Upper lobe of left lung (tissue), 6 donors: ENCODE results near the gene GGTA1. TPM values are rescaled to one million over a fixed set of nuclear protein-coding genes. Genes with fewer than 3 reads are reported as not detected.

Experiments
- ATAC-seq, 2 donors: fragments of 200-7000 bp; cut with Tn5 transposase; one replicate each; pipeline ENCODE4 v1.9.1; 2022; ENCODE audit warnings: mild to moderate bottlenecking in 2 of 2, moderate library complexity in 2 of 2; ENCODE audit not compliant: low FRiP score in 2 of 2
- DNase-seq, 2 donors: peaks; one replicate each; pipeline ENCODE4 v3.0.0-alpha.2; 2019 to 2020
- H3K27ac ChIP-seq, 4 donors: fragments of 200-600 bp; sonication (generic); one replicate each; pipeline ENCODE4 v1.5.1; 2016 to 2019
- H3K27me3 ChIP-seq, 4 donors: fragments of 200-600 bp; sonication (generic); one replicate each; pipeline ENCODE4 v1.5.1; 2017 to 2019
- H3K36me3 ChIP-seq, 4 donors: fragments of 200-600 bp; sonication (generic); one replicate each; pipeline ENCODE4 v1.5.1; 2016 to 2019
- H3K4me1 ChIP-seq, 4 donors: fragments of 200-600 bp; sonication (generic); one replicate each; pipeline ENCODE4 v1.5.1; 2018 to 2019
- H3K4me3 ChIP-seq, 4 donors: fragments of 200-600 bp; sonication (generic); one replicate each; pipeline ENCODE4 v1.5.1; 2017 to 2019; ENCODE audit warnings: mild to moderate bottlenecking in 2 of 4, moderate library complexity in 1 of 4
- H3K9me3 ChIP-seq, 4 donors: fragments of 200-600 bp; sonication (generic); one replicate each; pipeline ENCODE4 v1.5.1; 2018 to 2019
- CTCF ChIP-seq, 6 experiments: fragments of 450-650 bp in 4 of 6; fragments of 200-600 bp in 2 of 6; sonication (generic) in 2 of 6; IDR thresholded peaks; one replicate each; pipeline ENCODE4 v1.5.1; 2016 to 2019; ENCODE audit warnings: antibody characterized with exemption in 6 of 6
- EP300 ChIP-seq, 4 donors: sonication (generic); formaldehyde crosslinking; IDR thresholded peaks; one replicate each; pipeline ENCODE4 v1.5.1; 2017; ENCODE audit warnings: antibody characterized with exemption in 4 of 4, control low read depth in 2 of 4
- POLR2A ChIP-seq, 4 donors: fragments of 450-650 bp; IDR thresholded peaks; one replicate each; pipeline ENCODE4 v1.5.1; 2016 to 2017; ENCODE audit warnings: antibody characterized with exemption in 4 of 4, mild to moderate bottlenecking in 2 of 4
- POLR2AphosphoS5 ChIP-seq, 2 donors: sonication (generic); formaldehyde crosslinking; IDR thresholded peaks; one replicate each; pipeline ENCODE4 v1.5.1; 2017; ENCODE audit warnings: antibody characterized with exemption in 2 of 2
- WGBS, 2 donors: methylation state at CpG; one replicate each; pipeline ENCODE4 v1.1.5; 2017 to 2018; 5-methylcytosine and 5-hydroxymethylcytosine counted together
- total RNA-seq, 6 donors: library from RNA; depleted of rRNA in 4 of 6; stranded (reverse); fragments of >200 nt in 4 of 6; gene quantifications; one replicate each; pipeline versions ENCODE4 v1.1.0 to v1.2.1, GENCODE V29; 2016 to 2021
- donor health status: DM: no; HTN: no; CAD: no; lungs with moderate emphysema.
- donor health status: DM: no; HTN: yes; CAD: no; lungs with severe emphysema.

GGTA1 gene
- total RNA-seq, 6 donors from 2014 or later = 6.3 to 12.3 (median 8.1) TPM

GRCh38 chr9:121494192-121494591, 5.5 kb downstream of the GGTA1 start:
- WGBS, 2 donors = 46 to 58% methylated on average over 3 of the region's 3 CpGs
- TF ChIP-seq POLR2A (IDR thresholded peaks at IDR 0.05) = no peak
- TF ChIP-seq EP300 (IDR thresholded peaks at IDR 0.05) = no peak
- no peak for TF ChIP-seq POLR2AphosphoS5 (IDR thresholded peaks at IDR 0.05)
- no peak for TF ChIP-seq CTCF (IDR thresholded peaks at IDR 0.05)
- H3K36me3 ChIP-seq = no peaks in the 10 kb centered on the region
- ATAC-seq = peak in 1 of 2 donors; percentile 15
- no peak overlapping the region for H3K27ac ChIP-seq
- no peaks in the 10 kb centered on the region for H3K9me3 ChIP-seq
- peaks cover 9 to 15% (median 12%) of the 10 kb centered on the region in 4 donors for H3K4me1 ChIP-seq
- H3K4me3 ChIP-seq = no peak overlapping the region
- H3K27me3 ChIP-seq = no peaks in the 10 kb centered on the region
- no peak for DNase-seq

- Histone ChIP-seq H3K27me3 (no peaks in the 10 kb centered on the region), H3K4me1 (peaks cover 0 to 6% (median 2%) of the 10 kb centered on the region in 4 donors), H3K9me3 (no peaks in the 10 kb centered on the region), H3K27ac (no peak overlapping the region), H3K4me3 (no peak overlapping the region), H3K36me3 (no peaks in the 10 kb centered on the region)
- ATAC-seq (no peak), DNase-seq (no peak)
- TF ChIP-seq POLR2AphosphoS5 (IDR thresholded peaks at IDR 0.05) (no peak), EP300 (IDR thresholded peaks at IDR 0.05) (no peak), CTCF (IDR thresholded peaks at IDR 0.05) (no peak), POLR2A (IDR thresholded peaks at IDR 0.05) (no peak)
- 74 to 83% methylated on average over 3 to 5 of the region's 5 CpGs for WGBS, 2 donors
Observed at GRCh38 chr9:121491111-121491510, 8.5 kb downstream of the GGTA1 start.

GRCh38 chr9:121489344-121489743, 10.3 kb downstream of the GGTA1 start:
- no peak overlapping the region for H3K27ac ChIP-seq
- H3K4me3 ChIP-seq = no peak overlapping the region
- H3K27me3 ChIP-seq = no peaks in the 10 kb centered on the region
- 73 to 88% methylated on average over 2 of the region's 2 CpGs for WGBS, 2 donors
- DNase-seq (no peak), ATAC-seq (no peak)
- TF ChIP-seq POLR2A (IDR thresholded peaks at IDR 0.05) (no peak), EP300 (IDR thresholded peaks at IDR 0.05) (no peak), CTCF (IDR thresholded peaks at IDR 0.05) (no peak), POLR2AphosphoS5 (IDR thresholded peaks at IDR 0.05) (no peak)
- H3K9me3 ChIP-seq = no peaks in the 10 kb centered on the region
- no peaks in the 10 kb centered on the region for H3K36me3 ChIP-seq
- peaks cover 0 to 6% (median 5%) of the 10 kb centered on the region in 4 donors for H3K4me1 ChIP-seq

GRCh38 chr9:121486043-121486442, 13.6 kb downstream of the GGTA1 start:
- H3K4me1 ChIP-seq = peaks cover 0 to 6% (median 5%) of the 10 kb centered on the region in 4 donors
- TF ChIP-seq POLR2AphosphoS5 (IDR thresholded peaks at IDR 0.05) = no peak
- no peak for TF ChIP-seq EP300 (IDR thresholded peaks at IDR 0.05)
- TF ChIP-seq POLR2A (IDR thresholded peaks at IDR 0.05) = no peak
- no peak for TF ChIP-seq CTCF (IDR thresholded peaks at IDR 0.05)
- peak; percentile 37 to 55 for ATAC-seq
- H3K9me3 ChIP-seq = no peaks in the 10 kb centered on the region
- H3K4me3 ChIP-seq = no peak overlapping the region
- WGBS, 2 donors = 60 to 68% methylated on average over 1 to 4 of the region's 4 CpGs
- H3K36me3 ChIP-seq = no peaks in the 10 kb centered on the region
- no peaks in the 10 kb centered on the region for H3K27me3 ChIP-seq
- peak in 1 of 2 donors; percentile 38 for DNase-seq
- H3K27ac ChIP-seq = peak overlapping the region; percentile 29 to 74 (median 59)

- DNase-seq = peak in 1 of 2 donors; percentile 55
- H3K27ac ChIP-seq = peak overlapping the region; percentile 29 to 74 (median 59)
- H3K9me3 ChIP-seq = no peaks in the 10 kb centered on the region
Observed at GRCh38 chr9:121485623-121486022, 14.0 kb downstream of the GGTA1 start.

More at GRCh38 chr9:121485623-121486022, 14.0 kb downstream of the GGTA1 start:
- Histone ChIP-seq H3K4me1 (peaks cover 0 to 6% (median 5%) of the 10 kb centered on the region in 4 donors), H3K4me3 (no peak overlapping the region), H3K36me3 (no peaks in the 10 kb centered on the region), H3K27me3 (no peaks in the 10 kb centered on the region)
- no peak for TF ChIP-seq POLR2A (IDR thresholded peaks at IDR 0.05)
- no peak for TF ChIP-seq EP300 (IDR thresholded peaks at IDR 0.05)
- no peak for TF ChIP-seq CTCF (IDR thresholded peaks at IDR 0.05)
- TF ChIP-seq POLR2AphosphoS5 (IDR thresholded peaks at IDR 0.05) = no peak
- ATAC-seq = peak; percentile 67 to 90
- WGBS, 2 donors = 84 to 87% methylated on average over 4 of the region's 4 CpGs
